DOHH2 (cell line): Measurements from ENCODE around the gene NAALADL2.

Experiments
- H3F3A ChIP-seq: fragments of 200-600 bp; sonication (generic), shearing (Covaris generic); 2 replicates; pipeline ENCODE4 v1.6.0; 2016; ENCODE audit warnings: antibody characterized with exemption, mild to moderate bottlenecking; ENCODE audit not compliant: control insufficient read depth, insufficient read depth
- H3K27ac ChIP-seq: fragments of 200-600 bp; sonication (generic); 2 replicates; pipeline ENCODE4 v1.5.1; 2014; ENCODE audit warnings: low read depth, mild to moderate bottlenecking, low read length, moderate library complexity
- H3K27me3 ChIP-seq: fragments of 200-600 bp; sonication (generic); 2 replicates; pipeline ENCODE4 v1.6.1; 2014; ENCODE audit warnings: mild to moderate bottlenecking, low read length, mixed read lengths; ENCODE audit not compliant: control insufficient read depth
- H3K36me3 ChIP-seq: fragments of 200-600 bp; sonication (generic); 2 replicates; pipeline ENCODE4 v1.6.1; 2014; ENCODE audit warnings: mild to moderate bottlenecking, low read length, moderate library complexity, mixed read lengths; ENCODE audit not compliant: control insufficient read depth
- H3K4me1 ChIP-seq: fragments of 200-600 bp; sonication (generic); 2 replicates; pipeline ENCODE4 v1.6.1; 2014; ENCODE audit warnings: mild to moderate bottlenecking, low read length, mixed read lengths; ENCODE audit not compliant: control insufficient read depth
- H3K4me2 ChIP-seq: fragments of 200-600 bp; sonication (generic); 2 replicates; pipeline ENCODE4 v1.6.0; 2014; ENCODE audit warnings: mild to moderate bottlenecking, low read length, moderate library complexity
- H3K4me3 ChIP-seq: fragments of 200-600 bp; sonication (generic); 2 replicates; pipeline ENCODE4 v1.5.1; 2014; ENCODE audit warnings: mild to moderate bottlenecking, low read length, mixed read lengths
- H3K79me2 ChIP-seq: fragments of 200-600 bp; sonication (generic); 2 replicates; pipeline ENCODE4 v1.6.1; 2014; ENCODE audit warnings: mild to moderate bottlenecking, low read length, mixed read lengths; ENCODE audit not compliant: control insufficient read depth
- H3K9me2 ChIP-seq: fragments of 200-600 bp; sonication (generic); replicated peaks from 2 replicates; pipeline ENCODE4 v1.6.1; 2014; ENCODE audit warnings: mild to moderate bottlenecking, low read length, mixed read lengths; ENCODE audit not compliant: control insufficient read depth
- H3K9me3 ChIP-seq: fragments of 200-600 bp; sonication (generic); 2 replicates; pipeline ENCODE4 v1.6.1; 2014; ENCODE audit warnings: antibody characterized with exemption, low read length, mixed read lengths; ENCODE audit not compliant: control insufficient read depth, insufficient read depth
- H4K20me1 ChIP-seq: fragments of 200-600 bp; sonication (generic); 2 replicates; pipeline ENCODE4 v1.6.0; 2014; ENCODE audit warnings: low read depth, mild to moderate bottlenecking, antibody characterized with exemption, low read length, moderate library complexity; ENCODE audit not compliant: control insufficient read depth, insufficient read depth
- CTCF ChIP-seq: fragments of 200-600 bp; sonication (generic); IDR thresholded peaks from one replicate; pipeline ENCODE4 v1.5.1; 2014; ENCODE audit warnings: antibody characterized with exemption, mild to moderate bottlenecking, low read depth, low read length; ENCODE audit not compliant: poor library complexity, severe bottlenecking
- EZH2phosphoT487 ChIP-seq: fragments of 200-600 bp; sonication (generic); IDR thresholded peaks from 2 replicates; pipeline ENCODE4 v1.6.1; 2017; ENCODE audit warnings: borderline replicate concordance, mild to moderate bottlenecking, antibody characterized with exemption, low read length, moderate library complexity, mixed read lengths

The NAALADL2 gene

GRCh38 chr3:175426805-175427204, 567.7 kb downstream of the NAALADL2 start:
- no peak overlapping the region for H3K27ac ChIP-seq
- no peak overlapping the region for H3K4me2 ChIP-seq
- H4K20me1 ChIP-seq: no peaks in the 10 kb centered on the region

GRCh38 chr3:175428466-175428865, 569.3 kb downstream of the NAALADL2 start:
- no peaks in the 10 kb centered on the region for H3K79me2 ChIP-seq
- H4K20me1 ChIP-seq: no peaks in the 10 kb centered on the region
- no peaks in the 10 kb centered on the region for H3K36me3 ChIP-seq
- H3K4me1 ChIP-seq: no peaks in the 10 kb centered on the region
- no peaks in the 10 kb centered on the region for H3K27me3 ChIP-seq
- TF ChIP-seq EZH2phosphoT487: no peak
- no peak for TF ChIP-seq CTCF
- H3K4me3 ChIP-seq: no peak overlapping the region
- H3K9me2 ChIP-seq: no peaks in the 10 kb centered on the region
- H3F3A ChIP-seq: no peaks in the 10 kb centered on the region
- no peaks in the 10 kb centered on the region for H3K9me3 ChIP-seq
- no peak overlapping the region for H3K27ac ChIP-seq
- no peak overlapping the region for H3K4me2 ChIP-seq

More at GRCh38 chr3:175426805-175427204, 567.7 kb downstream of the NAALADL2 start:
- Histone ChIP-seq H3F3A (no peaks in the 10 kb centered on the region), H3K27me3 (no peaks in the 10 kb centered on the region), H3K79me2 (no peaks in the 10 kb centered on the region), H3K4me3 (no peak overlapping the region), H3K36me3 (no peaks in the 10 kb centered on the region), H3K9me3 (no peaks in the 10 kb centered on the region), H3K4me1 (no peaks in the 10 kb centered on the region), H3K9me2 (no peaks in the 10 kb centered on the region)
- TF ChIP-seq CTCF (no peak), EZH2phosphoT487 (no peak)

GRCh38 chr3:175430983-175431773, 572.0 kb downstream of the NAALADL2 start:
- no peaks in the 10 kb centered on the region for H3K9me3 ChIP-seq
- no peaks in the 10 kb centered on the region for H3K79me2 ChIP-seq
- TF ChIP-seq EZH2phosphoT487: no peak
- no peak for TF ChIP-seq CTCF
- no peaks in the 10 kb centered on the region for H3K27me3 ChIP-seq
- H3F3A ChIP-seq: no peaks in the 10 kb centered on the region
- H3K27ac ChIP-seq: no peak overlapping the region
- H3K36me3 ChIP-seq: no peaks in the 10 kb centered on the region
- H3K9me2 ChIP-seq: no peaks in the 10 kb centered on the region
- H3K4me3 ChIP-seq: no peak overlapping the region
- H4K20me1 ChIP-seq: no peaks in the 10 kb centered on the region
- H3K4me2 ChIP-seq: no peak overlapping the region
- no peaks in the 10 kb centered on the region for H3K4me1 ChIP-seq
